ENCODE data around the gene ANGEL1. TPM values are rescaled to one million over a fixed set of nuclear protein-coding genes. Genes with fewer than 3 reads are reported as not detected.

Gene ANGEL1
- total and polyA plus RNA-seq, 2 of the 8 experiments (the other 6 are each of a cell fraction or from before 2014, with no cell fraction given) = 26.8 to 27.2 TPM

DNA sequence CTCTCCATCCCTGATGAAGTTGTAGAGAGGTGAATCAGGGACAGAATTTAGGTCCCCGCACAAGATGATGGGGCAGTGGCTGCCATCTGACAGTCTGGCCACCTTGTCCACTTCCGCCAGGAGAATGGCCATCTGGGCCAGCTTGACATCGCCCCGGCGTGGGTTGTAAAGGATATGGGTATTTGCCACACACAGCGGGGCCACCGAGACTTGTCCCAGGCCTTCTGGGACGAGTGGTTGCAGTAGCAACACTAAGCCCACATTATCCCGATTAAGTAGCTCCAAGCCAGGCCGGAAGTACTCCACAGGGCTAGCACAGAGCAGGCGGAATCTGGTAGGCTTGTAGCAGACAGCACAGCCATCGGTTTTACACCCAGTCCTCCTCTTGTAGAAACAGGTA is 6.2 kb downstream of the ANGEL1 start:
- no peak overlapping the region for H3K4me2 ChIP-seq (ENCODE audit: insufficient read depth in 1 of 2, low read depth in 2 of 2, low read length in 2 of 2)
- peaks cover 15 to 54% (median 47%) of the 10 kb centered on the region in 4 experiments for H3K36me3 ChIP-seq (ENCODE audit: control insufficient read depth in 2 of 4, insufficient read depth in 4 of 4, low read length in 3 of 4)
- H2AFZ ChIP-seq (ENCODE audit: low read length) = no peak overlapping the region
- peaks cover 0 to 15% of the 10 kb centered on the region in 2 experiments; a peak in 2 of 4 replicates for H3K79me2 ChIP-seq (ENCODE audit: control insufficient read depth in 1 of 2, insufficient read depth in 2 of 2, low read length in 2 of 2)
- H3K56ac ChIP-seq (replicated peaks; ENCODE audit: insufficient read length, low read depth, low read length) = no peak overlapping the region
- H3K27me3 ChIP-seq (replicated peaks in 1 of 4; ENCODE audit: control insufficient read depth in 3 of 4, extremely low read depth in 1 of 4, insufficient read depth in 3 of 4, low read length in 3 of 4) = no peaks in the 10 kb centered on the region
- H3K23me2 ChIP-seq (ENCODE audit: low read depth, low read length) = no peaks in the 10 kb centered on the region
- H3K4ac ChIP-seq (replicated peaks; ENCODE audit: insufficient read length, low read depth, low read length) = no peak overlapping the region
- CTCF ChIA-PET (ENCODE audit: partially characterized antibody) = interaction anchor here (0.8 to 7.0 kb wide), 8 partner anchors 21 to 296 kb away, joined by 3 to 52 read pairs (median 3); no protein-coding TSS in a partner anchor
- H2BK120ac ChIP-seq (replicated peaks; ENCODE audit: low read depth, low read length) = no peak overlapping the region
- peaks cover 3 to 6% of the 10 kb centered on the region in 2 experiments for H4K20me1 ChIP-seq (replicated peaks in 1 of 2; ENCODE audit: control insufficient read depth in 1 of 2, insufficient read depth in 2 of 2, low read length in 2 of 2)
- H3K14ac ChIP-seq (ENCODE audit: insufficient read length) = no peak overlapping the region
- no peak overlapping the region for H4K91ac ChIP-seq (replicated peaks; ENCODE audit: insufficient read length, low read length)
- H2AK5ac ChIP-seq (ENCODE audit: low read depth, low read length) = no peak overlapping the region
- no peak overlapping the region for H3K4me3 ChIP-seq (ENCODE audit: extremely low read depth in 1 of 4, insufficient read depth in 2 of 4, low read depth in 3 of 4, low read length in 4 of 4)
- H3K9me3 ChIP-seq (ENCODE audit: insufficient read depth in 2 of 2, low read depth in 1 of 2, low read length in 1 of 2) = no peaks in the 10 kb centered on the region
- H2BK15ac ChIP-seq (ENCODE audit: low read length) = no peak overlapping the region
- H3K23ac ChIP-seq (ENCODE audit: insufficient read length) = no peak overlapping the region
- no peak overlapping the region for H2BK20ac ChIP-seq (ENCODE audit: low read length)
- H2BK12ac ChIP-seq (ENCODE audit: low read depth, low read length) = no peak overlapping the region
- no peak overlapping the region for H3K9ac ChIP-seq (replicated peaks in 1 of 4; ENCODE audit: extremely low read depth in 1 of 4, low read depth in 3 of 4, low read length in 3 of 4)
- POLR2A ChIA-PET (ENCODE audit: partially characterized antibody) = interaction anchor here (1.3 to 1.6 kb wide), 2 partner anchors 39 to 45 kb away, joined by 3 read pairs; partner anchors contain the start of gene VASH1
- H3K27ac ChIP-seq (ENCODE audit: low read depth, low read length) = no peak overlapping the region
- no peak overlapping the region for H4K5ac ChIP-seq (ENCODE audit: insufficient read length, low read depth, low read length)
- DNase-seq (ENCODE audit: low read depth in 1 of 2, low spot score in 2 of 2) (no peak), FAIRE-seq (no peak)
- H3K79me1 ChIP-seq (ENCODE audit: low read depth, low read length) = no peaks in the 10 kb centered on the region
- H2BK5ac ChIP-seq (ENCODE audit: low read depth, low read length) = no peak overlapping the region
- 92% methylated on average over 12 of the region's 12 CpGs; no CpG with 5 or more reads in 1 of the 2 experiments for WGBS, 2 experiments (ENCODE audit: extremely low coverage in 1 of 2, insufficient coverage in 1 of 2, insufficient read length in 1 of 2, insufficient replicate concordance in 2 of 2, low coverage in 1 of 2, low lambda C conversion rate in 2 of 2, missing lambda C conversion rate in 1 of 2)
- no peak overlapping the region for H3K18ac ChIP-seq (ENCODE audit: extremely low read depth, low read length)
- no peak overlapping the region for H4K8ac ChIP-seq (ENCODE audit: extremely low read depth, insufficient read depth, low read length)
- H3K4me1 ChIP-seq (replicated peaks in 1 of 4; ENCODE audit: control insufficient read depth in 3 of 4, insufficient read depth in 4 of 4, low read length in 3 of 4) = peaks cover 0 to 4% (median 1%) of the 10 kb centered on the region in 4 experiments; a peak in 3 of 7 replicates
- TF ChIP-seq RAD21 (IDR thresholded peaks at IDR 0.05 in 1 of 2, conservative IDR thresholded peaks at IDR 0.05 in 1 of 2; ENCODE audit: low read depth in 2 of 2, low read length in 2 of 2) = no peak
- TF ChIP-seq ZNF274 (IDR thresholded peaks at IDR 0.05; ENCODE audit: borderline replicate concordance, extremely low read depth, low read length) = no peak
- TF ChIP-seq SP2 (IDR thresholded peaks at IDR 0.05; ENCODE audit: low read length) = no peak
- TF ChIP-seq SUZ12 (IDR thresholded peaks at IDR 0.05; ENCODE audit: low read length) = no peak
- TF ChIP-seq NANOG (IDR thresholded peaks at IDR 0.05; ENCODE audit: insufficient read depth, low read depth, low read length, poor library complexity, severe bottlenecking) = no peak
- no peak for TF ChIP-seq RXRA (IDR thresholded peaks at IDR 0.05; ENCODE audit: insufficient read depth, low read depth, low read length)
- TF ChIP-seq HDAC6 (IDR thresholded peaks at IDR 0.05; ENCODE audit: low read depth, low read length) = no peak
- no peak for TF ChIP-seq SP1 (IDR thresholded peaks at IDR 0.05; ENCODE audit: low read depth, low read length)
- TF ChIP-seq CHD2 (IDR thresholded peaks at IDR 0.05; ENCODE audit: low read length) = no peak
- no peak for TF ChIP-seq POU5F1 (IDR thresholded peaks at IDR 0.05; ENCODE audit: low read depth, low read length)
- TF ChIP-seq KDM4A (IDR thresholded peaks at IDR 0.05; ENCODE audit: low read depth, low read length, severe bottlenecking) = no peak
- no peak for TF ChIP-seq CTBP2 (IDR thresholded peaks at IDR 0.05; ENCODE audit: borderline replicate concordance, insufficient read depth, insufficient read length, low read length)
- TF ChIP-seq EGR1 (IDR thresholded peaks at IDR 0.05; ENCODE audit: borderline replicate concordance, low read depth, low read length) = no peak
- TF ChIP-seq SAP30 (IDR thresholded peaks at IDR 0.05; ENCODE audit: insufficient read depth, insufficient replicate concordance, low read length) = no peak

All from H1 (cell line).